Stomach (tissue), 4 donors: ENCODE data around the gene DBNL.

Source experiments
- EP300 ChIP-seq: sonication (generic); formaldehyde crosslinking; IDR thresholded peaks from one replicate; pipeline ENCODE4 v1.6.1; 2017; ENCODE audit warnings: antibody characterized with exemption
- POLR2A ChIP-seq, 4 donors: fragments of 450-650 bp; IDR thresholded peaks; one replicate each; pipeline ENCODE4 v1.6.1; 2016; ENCODE audit warnings: antibody characterized with exemption in 4 of 4, control low read depth in 2 of 4, mild to moderate bottlenecking in 1 of 4, moderate library complexity in 1 of 4
- POLR2AphosphoS5 ChIP-seq, 3 donors: sonication (generic); formaldehyde crosslinking; IDR thresholded peaks; one replicate each; pipeline ENCODE4 v1.6.1; 2016; ENCODE audit warnings: antibody characterized with exemption in 3 of 3
- TF ChIP-seq, protein P1 (sequence below), 7 experiments: fragments of 450-650 bp in 4 of 7; fragments of 200-600 bp in 3 of 7; sonication (generic) in 3 of 7; IDR thresholded peaks; one replicate each; pipeline ENCODE4 v1.5.1; 2016 to 2019; ENCODE audit warnings: antibody characterized with exemption in 7 of 7, control low read depth in 2 of 7, mild to moderate bottlenecking in 1 of 7

DNA sequence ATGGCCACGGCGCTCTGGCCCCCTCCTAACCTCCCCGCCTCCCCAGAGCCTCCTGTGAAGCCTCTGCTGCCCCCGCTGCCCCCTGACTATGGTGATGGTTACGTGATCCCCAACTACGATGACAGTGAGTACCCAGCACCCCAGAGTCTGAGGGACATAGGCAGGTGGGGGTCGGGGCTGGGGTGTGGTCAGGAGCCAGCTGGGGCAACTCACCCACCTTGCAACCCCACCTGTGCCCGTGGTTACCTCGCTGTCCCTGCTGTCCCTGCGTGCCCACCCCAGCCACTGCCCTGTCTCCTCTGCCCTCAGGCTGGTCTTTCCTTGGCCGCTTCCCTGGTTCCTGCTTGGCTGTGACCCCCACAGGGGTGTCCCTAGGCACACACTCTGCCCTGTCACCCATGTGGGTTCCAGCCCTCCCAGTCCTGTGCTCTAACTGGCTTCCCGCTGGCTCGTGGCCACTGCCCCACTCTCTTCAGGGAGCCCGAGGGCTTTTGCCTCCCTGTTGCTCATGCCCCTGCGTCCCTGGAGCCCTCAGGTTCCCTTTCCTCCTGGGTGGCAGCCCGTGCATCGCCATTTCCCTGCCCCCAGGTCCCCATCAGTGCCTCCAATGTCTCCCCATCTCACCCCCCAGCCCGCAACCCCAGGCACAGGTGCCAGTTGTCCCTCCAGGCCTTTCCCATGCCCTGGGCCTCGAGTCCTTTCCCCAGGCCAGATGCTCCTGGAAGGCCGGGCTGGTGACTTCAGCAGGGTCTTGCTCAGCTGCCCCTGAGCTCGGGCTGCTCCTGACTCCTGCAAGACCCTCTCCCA is 63.7 kb downstream of the DBNL start:
- TF ChIP-seq EP300 (no peak), POLR2A (IDR thresholded peaks at IDR 0.05) (no peak), POLR2AphosphoS5 (IDR thresholded peaks at IDR 0.05) (no peak)
- TF ChIP-seq, protein P1, sequence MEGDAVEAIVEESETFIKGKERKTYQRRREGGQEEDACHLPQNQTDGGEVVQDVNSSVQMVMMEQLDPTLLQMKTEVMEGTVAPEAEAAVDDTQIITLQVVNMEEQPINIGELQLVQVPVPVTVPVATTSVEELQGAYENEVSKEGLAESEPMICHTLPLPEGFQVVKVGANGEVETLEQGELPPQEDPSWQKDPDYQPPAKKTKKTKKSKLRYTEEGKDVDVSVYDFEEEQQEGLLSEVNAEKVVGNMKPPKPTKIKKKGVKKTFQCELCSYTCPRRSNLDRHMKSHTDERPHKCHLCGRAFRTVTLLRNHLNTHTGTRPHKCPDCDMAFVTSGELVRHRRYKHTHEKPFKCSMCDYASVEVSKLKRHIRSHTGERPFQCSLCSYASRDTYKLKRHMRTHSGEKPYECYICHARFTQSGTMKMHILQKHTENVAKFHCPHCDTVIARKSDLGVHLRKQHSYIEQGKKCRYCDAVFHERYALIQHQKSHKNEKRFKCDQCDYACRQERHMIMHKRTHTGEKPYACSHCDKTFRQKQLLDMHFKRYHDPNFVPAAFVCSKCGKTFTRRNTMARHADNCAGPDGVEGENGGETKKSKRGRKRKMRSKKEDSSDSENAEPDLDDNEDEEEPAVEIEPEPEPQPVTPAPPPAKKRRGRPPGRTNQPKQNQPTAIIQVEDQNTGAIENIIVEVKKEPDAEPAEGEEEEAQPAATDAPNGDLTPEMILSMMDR (IDR thresholded peaks at IDR 0.05) = no peak
